ENCODE measurements around the gene PPP6R3. TPM values are rescaled to one million over a fixed set of nuclear protein-coding genes. Genes with fewer than 3 reads are reported as not detected.
A peak's percentile ranks its signal among the peaks of the same experiment; 100 is the strongest.
"Not testable (repeated sequence)": the region's sequence is repeated elsewhere in the genome, so short reads cannot be mapped to it uniquely, and the experiment has no call there.

PPP6R3 gene
- total RNA-seq, 1 donor from 2014 or later = 121 TPM

- ATAC-seq; DNase-seq (ENCODE audit: low spot score); intact Hi-C loops (cut with DNase I): not testable (repeated sequence)
Measured at GRCh38 chr11:68475626-68476025, 15.1 kb downstream of the PPP6R3 start.

DNA sequence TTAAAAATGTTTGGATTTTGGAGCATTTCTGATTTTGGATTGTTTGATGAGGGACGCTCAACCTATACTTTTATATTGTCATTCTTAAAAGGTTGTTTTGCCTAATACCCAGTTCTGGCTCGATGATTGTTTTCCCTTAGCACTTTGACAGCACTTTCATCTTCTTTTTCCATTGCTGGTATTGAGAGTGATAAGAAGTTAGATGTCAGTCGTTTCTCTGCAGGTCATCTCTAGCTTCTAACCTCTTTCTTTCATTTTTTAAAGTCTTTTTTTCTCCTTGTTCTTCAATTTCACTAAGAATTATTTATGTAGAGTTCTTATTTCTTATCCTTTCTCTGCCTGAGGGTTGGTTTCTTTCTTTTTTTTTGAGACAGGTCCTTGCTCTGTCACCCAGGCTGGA lies 18.8 kb downstream of the PPP6R3 start:
- ATAC-seq (no peak), DNase-seq (ENCODE audit: low spot score) (no peak)
- intact Hi-C loops (cut with DNase I) = no loop called here

- ATAC-seq (no peak), DNase-seq (ENCODE audit: low spot score) (no peak)
- intact Hi-C loops (cut with DNase I) = no loop called here
Measured at GRCh38 chr11:68480193-68480592, 19.6 kb downstream of the PPP6R3 start.

DNA sequence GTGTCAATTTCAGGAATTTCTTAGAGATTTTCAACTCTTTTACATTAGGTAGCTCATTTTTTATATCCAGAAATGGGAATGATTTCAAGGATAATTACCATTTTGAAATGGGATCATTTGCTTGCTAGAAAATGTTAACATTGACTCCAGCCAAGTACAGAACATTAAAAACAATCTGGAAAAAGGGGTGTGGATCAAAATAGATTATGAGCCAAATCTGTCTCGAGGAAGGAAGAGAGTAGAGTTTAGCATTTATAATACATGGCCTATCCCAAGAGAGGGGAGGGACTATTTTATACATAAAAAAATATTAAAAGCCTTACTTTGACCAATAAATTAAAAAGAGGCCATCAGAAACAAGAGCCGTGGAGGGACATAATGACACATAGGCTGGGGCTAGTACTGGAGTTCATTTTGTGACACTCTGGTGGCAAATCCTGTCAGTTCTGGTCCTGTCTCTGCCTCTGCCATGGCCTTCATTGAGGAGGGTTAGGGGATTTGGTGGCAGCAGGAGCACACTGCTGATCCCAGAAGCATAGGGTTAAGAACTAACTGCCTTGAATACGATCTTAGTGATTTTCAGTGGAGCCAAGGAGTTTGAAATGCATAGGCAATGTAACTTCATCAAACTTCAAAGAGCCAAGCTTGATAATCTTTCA lies 20.4 kb downstream of the PPP6R3 start:
- ATAC-seq = peak; percentile 67
- no peak for DNase-seq (ENCODE audit: low spot score)
- intact Hi-C loops (cut with DNase I) = no loop called here

- no peak for ATAC-seq
- intact Hi-C loops (cut with DNase I) = no loop called here
- DNase-seq (ENCODE audit: low spot score) = no peak
Measured at GRCh38 chr11:68481579-68482240, 21.2 kb downstream of the PPP6R3 start.

DNA sequence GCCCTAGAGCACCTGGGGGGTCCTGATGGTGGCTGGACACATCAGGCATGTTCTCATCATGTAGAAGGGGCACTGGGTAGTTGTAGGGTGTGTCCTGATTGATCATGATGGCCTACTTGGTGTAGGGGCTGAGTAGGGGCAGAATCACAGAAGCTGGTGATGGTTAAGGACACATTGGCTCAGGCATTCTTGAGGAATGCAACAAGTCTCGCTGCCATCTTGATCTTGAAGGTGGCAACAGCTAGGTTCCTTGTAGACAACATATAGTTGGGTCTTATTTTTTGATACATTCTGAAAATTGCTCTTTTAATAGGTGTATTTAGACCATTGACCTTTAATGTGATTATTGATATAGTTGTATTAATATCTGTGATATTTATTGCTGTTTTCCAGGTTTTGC lies 28.1 kb downstream of the PPP6R3 start:
- ATAC-seq (no peak), DNase-seq (ENCODE audit: low spot score) (no peak)
- intact Hi-C loops (cut with DNase I) = no loop called here

DNA sequence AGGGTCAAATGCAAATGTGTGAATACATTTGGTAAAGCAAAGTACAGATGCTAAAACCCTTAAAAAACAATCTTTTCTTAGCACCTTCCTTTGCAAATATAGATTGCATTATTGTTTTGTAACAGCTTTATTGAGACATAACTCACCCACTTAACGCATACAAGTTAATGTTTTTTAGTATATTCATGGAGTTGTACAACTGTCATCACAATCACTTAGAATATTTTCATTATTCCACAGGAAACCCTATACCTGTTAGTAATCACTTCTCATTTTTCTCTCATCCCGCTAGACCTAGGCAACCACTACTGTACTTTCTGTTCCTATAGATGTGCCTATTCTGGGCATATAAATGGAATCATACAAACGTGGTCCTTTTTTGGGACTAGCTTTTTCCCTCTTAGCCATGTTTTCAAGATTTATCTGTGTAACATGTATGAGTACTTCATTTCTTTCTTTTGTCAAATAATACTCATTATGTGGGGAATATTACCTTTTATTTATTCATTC lies 34.7 kb downstream of the PPP6R3 start:
- no peak for DNase-seq (ENCODE audit: low spot score)
- intact Hi-C loops (cut with DNase I) = no loop called here
- no peak for ATAC-seq

DNA sequence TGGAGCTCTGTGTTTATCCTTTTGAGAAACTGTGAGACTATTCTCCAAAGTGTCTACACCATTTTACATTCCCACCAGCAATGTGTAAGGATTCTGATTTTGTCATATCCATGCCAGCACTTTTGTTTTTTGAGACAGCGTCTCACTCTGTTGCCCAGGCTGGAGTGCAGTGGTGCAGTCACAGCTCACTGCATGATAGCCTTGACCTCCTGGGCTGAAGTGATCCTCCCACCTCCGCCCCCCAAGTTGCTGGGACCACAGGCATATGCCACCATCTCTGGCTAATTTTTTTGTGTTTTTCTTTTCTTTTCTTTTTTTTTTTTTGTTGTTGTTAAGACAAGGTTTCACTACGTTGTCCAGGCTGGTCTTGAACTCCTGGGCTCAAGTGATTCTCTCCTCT lies 35.3 kb downstream of the PPP6R3 start:
- no peak for ATAC-seq
- intact Hi-C loops (cut with DNase I) = no loop called here
- DNase-seq (ENCODE audit: low spot score) = no peak

- DNase-seq (ENCODE audit: low spot score) (no peak), ATAC-seq (no peak)
- intact Hi-C loops (cut with DNase I) = no loop called here
Measured at GRCh38 chr11:68497761-68498160, 37.2 kb downstream of the PPP6R3 start.

DNA sequence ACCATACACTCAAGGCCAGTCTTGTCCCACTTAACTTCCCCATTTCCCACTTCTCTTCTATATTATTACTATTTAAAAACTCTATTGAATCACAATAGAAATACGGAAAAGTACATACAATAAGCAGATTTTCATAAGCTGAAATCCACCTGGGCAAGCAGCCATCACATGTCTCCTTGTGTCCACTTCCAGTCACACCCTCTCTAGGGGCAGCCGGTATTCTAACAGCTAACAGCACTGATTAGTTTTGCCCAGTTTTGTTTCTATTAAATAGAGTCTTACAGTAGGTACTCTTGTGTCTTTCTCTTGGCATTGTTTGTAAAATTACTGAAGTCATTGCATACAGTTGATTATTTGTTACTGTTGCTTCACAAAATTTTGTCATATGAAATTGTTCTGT lies 37.8 kb downstream of the PPP6R3 start:
- no peak for ATAC-seq
- intact Hi-C loops (cut with DNase I) = no loop called here
- no peak for DNase-seq (ENCODE audit: low spot score)

GRCh38 chr11:68498903-68499883 lies 38.6 kb downstream of the PPP6R3 start:
- ATAC-seq = no peak
- DNase-seq (ENCODE audit: low spot score) = no peak
- intact Hi-C loops (cut with DNase I) = no loop called here

GRCh38 chr11:68500206-68500605 lies 39.7 kb downstream of the PPP6R3 start:
- ATAC-seq = no peak
- intact Hi-C loops (cut with DNase I) = no loop called here

GRCh38 chr11:68501813-68502212 lies 41.3 kb downstream of the PPP6R3 start:
- intact Hi-C loops (cut with DNase I) = no loop called here
- DNase-seq (ENCODE audit: low spot score) = no peak
- ATAC-seq = no peak

More at GRCh38 chr11:68500206-68500605, 39.7 kb downstream of the PPP6R3 start:
- DNase-seq (ENCODE audit: low spot score) = no peak

- no peak for DNase-seq (ENCODE audit: low spot score)
- intact Hi-C loops (cut with DNase I) = no loop called here
- peak; percentile 60 for ATAC-seq
Measured at GRCh38 chr11:68503251-68503687, 42.7 kb downstream of the PPP6R3 start.

DNA sequence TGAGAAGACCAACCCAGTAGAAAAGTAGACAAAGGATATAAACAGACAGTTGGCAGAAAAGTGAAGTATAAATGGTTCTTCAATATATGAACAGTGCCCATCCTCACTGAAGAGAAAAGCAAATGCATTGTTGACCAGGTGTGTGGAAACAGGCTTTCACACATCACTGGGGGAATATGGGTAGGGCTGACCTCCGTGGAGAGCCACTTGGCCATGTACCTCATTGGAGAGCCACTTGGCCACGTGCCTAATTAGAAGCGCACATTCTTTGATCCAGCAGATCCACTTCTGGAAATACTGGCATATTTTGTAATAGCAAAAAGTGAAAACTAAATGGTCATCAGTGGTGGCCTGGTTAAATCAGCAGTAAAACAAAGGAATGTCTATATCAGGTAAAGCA lies 43.2 kb downstream of the PPP6R3 start:
- ATAC-seq = no peak
- intact Hi-C loops (cut with DNase I) = no loop called here

GRCh38 chr11:68504432-68505066 lies 44.0 kb downstream of the PPP6R3 start:
- intact Hi-C loops (cut with DNase I) = no loop called here
- DNase-seq (ENCODE audit: low spot score) (no peak), ATAC-seq (no peak)

More for the DNA sequence above, 43.2 kb downstream of the PPP6R3 start:
- no peak for DNase-seq (ENCODE audit: low spot score)

DNA sequence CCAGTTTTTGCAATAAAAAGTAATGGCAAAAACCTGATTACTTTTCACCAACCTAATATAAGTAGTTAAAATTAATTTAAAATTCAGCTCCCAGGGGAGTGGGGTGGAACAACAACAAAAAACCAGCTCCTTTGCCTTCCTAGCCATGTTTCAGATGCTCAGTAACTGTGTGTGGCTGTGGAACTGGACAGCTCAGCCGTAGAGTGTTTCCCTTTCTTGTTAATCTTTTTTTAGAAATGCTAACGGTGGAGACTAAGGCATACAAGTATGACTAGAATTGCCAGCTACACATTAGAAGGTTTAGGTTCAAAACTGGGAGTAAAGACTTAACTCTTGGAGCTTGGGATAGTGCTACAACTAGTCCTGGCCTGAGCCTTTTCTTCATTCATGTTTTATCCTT lies 45.0 kb downstream of the PPP6R3 start:
- no peak for ATAC-seq
- no peak for DNase-seq (ENCODE audit: low spot score)
- intact Hi-C loops (cut with DNase I) = no loop called here

GRCh38 chr11:68506908-68507307 lies 46.4 kb downstream of the PPP6R3 start:
- ATAC-seq (no peak), DNase-seq (ENCODE audit: low spot score) (no peak)
- intact Hi-C loops (cut with DNase I) = no loop called here

GRCh38 chr11:68508425-68508824 lies 47.9 kb downstream of the PPP6R3 start:
- no peak for ATAC-seq
- DNase-seq (ENCODE audit: low spot score) = no peak
- intact Hi-C loops (cut with DNase I) = no loop called here

Data from sciatic nerve (tissue), 2 donors.